H54 (cell line): ENCODE measurements around the gene ALPP.
"Not testable (repeated sequence)": the region's sequence is repeated elsewhere in the genome, so short reads cannot be mapped to it uniquely, and the experiment has no call there.

Experiments
- DNase-seq: peaks from one replicate; pipeline ENCODE4 v3.0.0; 2011; ENCODE audit warnings: low spot score, mixed read lengths; ENCODE audit not compliant: insufficient read length
- FAIRE-seq: peaks from 3 replicates; lab custom pipeline; 2011; peaks lifted over from hg19 to GRCh38; lab: Jason Lieb, UNC
- POLR2A ChIP-seq: IDR thresholded peaks from 2 replicates; pipeline ENCODE4 v1.6.1; 2011; ENCODE audit warnings: low read depth, mild to moderate bottlenecking, low read length

The ALPP gene

GRCh38 chr2:232365621-232366321, 12.8 kb upstream of the ALPP start:
- no peak for TF ChIP-seq POLR2A
- FAIRE-seq (no peak), DNase-seq (peak; percentile 77)

GRCh38 chr2:232366461-232366860, 12.1 kb upstream of the ALPP start:
- FAIRE-seq, DNase-seq: not testable (repeated sequence)

GRCh38 chr2:232367016-232367415, 11.5 kb upstream of the ALPP start:
- DNase-seq (no peak), FAIRE-seq (no peak)
- no peak for TF ChIP-seq POLR2A

- DNase-seq (no peak), FAIRE-seq (no peak)
- TF ChIP-seq POLR2A: no peak
These were observed 10.8 kb upstream of the ALPP start for GRCh38 chr2:232367591-232368233.

- FAIRE-seq: no peak
- no peak for TF ChIP-seq POLR2A
- peak; percentile 68 for DNase-seq
These were observed 10.2 kb upstream of the ALPP start for GRCh38 chr2:232368311-232368731.

GRCh38 chr2:232369126-232369951, 9.2 kb upstream of the ALPP start:
- no peak for TF ChIP-seq POLR2A
- DNase-seq (no peak), FAIRE-seq (no peak)

- not testable (repeated sequence) for FAIRE-seq, DNase-seq
These were observed 8.5 kb upstream of the ALPP start for GRCh38 chr2:232370007-232370406.

GRCh38 chr2:232372231-232373208, 6.0 kb upstream of the ALPP start:
- DNase-seq: peak; percentile 73
- no peak for FAIRE-seq

GRCh38 chr2:232374356-232374755, 4.2 kb upstream of the ALPP start:
- TF ChIP-seq POLR2A: no peak
- no peak for FAIRE-seq
- DNase-seq: no peak

More at GRCh38 chr2:232372231-232373208, 6.0 kb upstream of the ALPP start:
- TF ChIP-seq POLR2A: no peak

- no peak for TF ChIP-seq POLR2A
- FAIRE-seq (no peak), DNase-seq (no peak)
These were observed 3.4 kb upstream of the ALPP start for GRCh38 chr2:232375164-232375563.

- FAIRE-seq (no peak), DNase-seq (no peak)
- TF ChIP-seq POLR2A: no peak
These were observed 2.3 kb upstream of the ALPP start for GRCh38 chr2:232376260-232376659.

GRCh38 chr2:232376713-232377112, 1.8 kb upstream of the ALPP start:
- FAIRE-seq (no peak), DNase-seq (no peak)
- no peak for TF ChIP-seq POLR2A

- DNase-seq (no peak), FAIRE-seq (no peak)
- TF ChIP-seq POLR2A: no peak
These were observed 1.2 kb upstream of the ALPP start for GRCh38 chr2:232377319-232377718.
